Activated CD4-positive, alpha-beta T cell treated with anti-CD3 and anti-CD28 coated beads, Interleukin-2, amount 10 ng/mL, durations not matched to agents 24 days and 14 days (primary cell): ENCODE measurements around the gene VIM. TPM values are rescaled to one million over a fixed set of nuclear protein-coding genes. Genes with fewer than 3 reads are reported as not detected.
"Not testable (repeated sequence)": the region's sequence is repeated elsewhere in the genome, so short reads cannot be mapped to it uniquely, and the experiment has no call there.

Source experiments
- DNase-seq: peaks from one replicate; pipeline ENCODE4 v3.0.0; 2022
- H3K27ac Mint-ChIP-seq: one replicate; pipeline ENCODE4 v1.8.0; 2022; ENCODE audit warnings: mild to moderate bottlenecking, mixed read lengths
- H3K27me3 Mint-ChIP-seq: one replicate; pipeline ENCODE4 v1.8.0; 2022; ENCODE audit warnings: mixed read lengths
- H3K36me3 Mint-ChIP-seq: one replicate; pipeline ENCODE4 v1.8.0; 2022; ENCODE audit warnings: low read depth, mild to moderate bottlenecking, mixed read lengths
- H3K4me1 Mint-ChIP-seq: one replicate; pipeline ENCODE4 v1.8.0; 2021; ENCODE audit warnings: mixed read lengths
- H3K4me3 Mint-ChIP-seq: one replicate; pipeline ENCODE4 v1.8.0; 2022; ENCODE audit warnings: mild to moderate bottlenecking, moderate library complexity, mixed read lengths
- H3K9me3 Mint-ChIP-seq: one replicate; pipeline ENCODE4 v1.8.0; 2021; ENCODE audit warnings: mixed read lengths
- intact Hi-C: fragments of 100-400 bp; cut with micrococcal nuclease; formaldehyde crosslinking; loops from one replicate; pipeline ENCODE4 v1.15.1; 2023
- total RNA-seq: library from RNA; stranded (reverse); gene quantifications from 2 replicates; pipeline ENCODE4 v1.2.3, GENCODE V29; 2022

Gene VIM
- total RNA-seq, 1 donor from 2014 or later: 178 TPM

DNA sequence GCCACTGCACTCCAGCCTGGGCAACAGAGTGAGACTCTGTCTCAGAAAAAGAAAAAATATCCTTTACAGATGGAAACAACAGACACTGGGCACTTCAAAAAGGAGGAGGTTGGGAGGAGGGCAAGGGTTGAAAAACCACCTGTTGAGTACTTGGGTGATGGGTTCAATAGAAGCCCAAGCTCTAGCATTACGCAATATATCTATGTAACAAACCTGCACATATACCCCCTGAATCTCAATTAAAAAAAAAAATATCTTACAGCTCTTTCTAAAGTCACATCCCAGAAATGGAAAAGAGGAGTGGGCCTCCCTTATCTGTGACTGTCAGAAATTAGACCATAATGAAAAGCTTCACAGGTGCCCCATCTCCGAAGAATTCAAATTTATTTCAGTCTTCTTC, 12.1 kb downstream of the VIM start:
- no peak overlapping the region for H3K27ac Mint-ChIP-seq
- peaks cover 25% of the 10 kb centered on the region for H3K36me3 Mint-ChIP-seq
- intact Hi-C loops: no loop called here
- H3K27me3 Mint-ChIP-seq: no peaks in the 10 kb centered on the region
- H3K9me3 Mint-ChIP-seq: no peaks in the 10 kb centered on the region
- H3K4me1 Mint-ChIP-seq: peaks cover 8% of the 10 kb centered on the region
- no peak for DNase-seq
- no peak overlapping the region for H3K4me3 Mint-ChIP-seq

DNA sequence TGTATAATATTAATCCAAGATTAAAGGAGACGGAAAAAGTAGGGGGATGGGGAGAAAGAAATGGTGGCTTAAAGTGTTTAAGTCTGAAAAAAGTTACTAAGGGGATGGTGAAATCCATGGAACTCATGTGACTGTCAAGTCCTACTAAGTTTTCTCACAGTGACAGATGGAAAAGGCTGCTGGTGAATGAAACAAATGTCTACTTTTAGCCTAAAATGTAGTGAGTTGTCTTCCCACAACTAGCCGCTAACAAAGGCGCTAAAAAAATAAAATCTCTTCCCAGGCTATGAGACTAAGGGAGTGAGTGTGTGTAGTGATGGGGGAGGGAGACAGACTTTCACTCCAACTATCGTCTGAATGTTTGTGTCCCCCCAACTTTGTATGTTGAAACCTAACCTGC, 12.6 kb downstream of the VIM start:
- Mint-ChIP-seq H3K36me3 (peaks cover 20% of the 10 kb centered on the region), H3K27me3 (no peaks in the 10 kb centered on the region), H3K4me1 (peaks cover 6% of the 10 kb centered on the region), H3K9me3 (no peaks in the 10 kb centered on the region), H3K27ac (no peak overlapping the region), H3K4me3 (no peak overlapping the region)
- DNase-seq: no peak
- intact Hi-C loops: no loop called here

DNA sequence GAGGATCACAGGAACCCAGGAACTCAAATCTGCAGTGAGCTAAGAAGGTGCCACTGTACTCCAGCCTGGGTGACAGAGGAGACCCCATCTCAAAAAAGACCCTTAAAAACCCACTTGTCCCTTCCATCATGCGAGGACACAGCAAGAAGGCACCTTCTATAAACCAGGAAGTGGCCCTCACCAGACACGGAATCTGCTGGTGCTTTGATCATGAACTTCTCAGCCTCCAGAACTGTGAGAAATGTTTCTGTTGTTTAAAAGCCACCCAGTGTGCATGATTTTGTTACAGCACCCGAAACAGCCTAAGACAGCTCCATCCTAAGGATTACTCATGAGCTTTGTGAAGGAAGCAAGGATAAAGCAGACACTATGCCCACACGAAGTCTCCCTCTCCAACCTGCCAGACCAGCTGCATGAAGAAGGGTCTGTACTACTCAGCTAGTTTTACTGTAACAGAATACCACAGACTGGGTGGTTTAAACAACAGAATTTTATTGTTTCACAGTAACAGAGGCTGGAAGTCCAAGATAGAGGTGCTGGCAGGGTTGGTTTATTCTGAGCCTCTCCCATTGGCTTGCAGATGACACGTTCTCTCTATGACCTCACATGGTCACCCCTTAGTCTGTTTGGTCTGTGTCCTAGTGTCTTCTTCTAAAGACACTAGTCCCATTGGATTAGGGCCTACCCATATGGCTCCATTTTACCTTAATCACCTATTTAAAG, 13.7 kb downstream of the VIM start:
- Mint-ChIP-seq H3K27ac (no peak overlapping the region), H3K9me3 (peaks cover 5% of the 10 kb centered on the region), H3K27me3 (no peaks in the 10 kb centered on the region), H3K36me3 (peaks cover 12% of the 10 kb centered on the region), H3K4me3 (no peak overlapping the region), H3K4me1 (no peaks in the 10 kb centered on the region)
- intact Hi-C loops: no loop called here
- DNase-seq: no peak

DNA sequence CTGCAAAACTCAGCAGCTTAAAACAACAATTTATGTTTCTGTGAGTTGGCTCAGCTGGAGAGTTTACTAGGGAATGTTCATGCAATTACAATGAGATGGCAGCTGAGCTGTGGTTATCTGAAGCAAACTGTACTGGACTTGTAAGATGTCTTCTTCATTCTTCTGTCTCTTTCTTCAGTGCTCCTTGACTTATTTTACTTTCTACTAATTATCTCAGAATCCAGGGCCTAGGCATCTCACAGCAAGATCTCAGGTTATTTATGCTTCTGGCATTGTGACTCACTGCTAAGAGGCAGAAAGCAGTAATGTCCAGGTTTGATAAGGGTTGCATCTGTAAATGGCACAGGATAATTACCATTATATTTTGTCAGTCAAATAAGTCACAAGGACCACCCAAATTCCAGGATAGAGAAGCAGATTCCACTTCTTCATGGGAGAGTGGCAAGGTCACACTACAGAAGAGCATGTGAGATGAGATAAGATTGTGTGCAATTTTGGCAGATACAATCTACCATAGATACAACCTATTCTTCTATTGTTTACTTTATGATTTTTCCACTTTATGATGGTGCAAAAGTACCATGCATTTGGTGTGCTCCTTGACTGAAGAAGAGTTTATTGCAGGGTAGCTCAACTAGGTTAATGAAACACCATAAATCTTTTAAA, 16.8 kb downstream of the VIM start:
- H3K4me3 Mint-ChIP-seq: no peak overlapping the region
- no peaks in the 10 kb centered on the region for H3K27me3 Mint-ChIP-seq
- peaks cover 4% of the 10 kb centered on the region for H3K36me3 Mint-ChIP-seq
- peaks cover 2% of the 10 kb centered on the region for H3K4me1 Mint-ChIP-seq
- intact Hi-C loops: no loop called here
- DNase-seq: no peak
- H3K9me3 Mint-ChIP-seq: peaks cover 5% of the 10 kb centered on the region
- H3K27ac Mint-ChIP-seq: no peak overlapping the region

- Mint-ChIP-seq H3K27me3 (no peaks in the 10 kb centered on the region), H3K36me3 (peaks cover 4% of the 10 kb centered on the region), H3K4me3 (no peak overlapping the region), H3K4me1 (peaks cover 2% of the 10 kb centered on the region), H3K9me3 (peaks cover 5% of the 10 kb centered on the region), H3K27ac (no peak overlapping the region)
- no peak for DNase-seq
- intact Hi-C loops: no loop called here
These were observed 19.2 kb downstream of the VIM start for GRCh38 chr10:17247210-17247609.

DNA sequence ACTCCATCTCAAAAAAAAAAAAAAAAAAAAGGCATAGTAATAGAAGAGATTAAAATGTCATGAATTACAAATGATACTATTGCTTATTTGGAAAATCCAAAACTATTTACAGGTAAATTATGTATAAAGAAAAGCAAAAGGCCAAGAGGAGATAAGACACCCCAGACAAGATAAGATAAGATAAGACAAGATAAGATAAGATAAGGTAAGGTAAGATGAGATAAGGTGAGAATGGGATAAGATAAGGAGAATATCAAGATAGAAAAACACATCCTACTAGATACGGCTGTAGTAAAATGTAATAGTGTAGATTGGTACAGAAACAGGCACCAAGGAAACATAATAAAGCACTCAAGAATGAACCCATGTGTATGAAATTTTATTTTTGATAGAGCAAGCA, 20.9 kb downstream of the VIM start:
- no peak for DNase-seq
- Mint-ChIP-seq H3K4me1 (peaks cover 2% of the 10 kb centered on the region), H3K4me3 (no peak overlapping the region), H3K9me3 (peaks cover 5% of the 10 kb centered on the region), H3K27ac (no peak overlapping the region), H3K36me3 (peaks cover 4% of the 10 kb centered on the region), H3K27me3 (no peaks in the 10 kb centered on the region)
- intact Hi-C loops: no loop called here

GRCh38 chr10:17249820-17250219, 21.8 kb downstream of the VIM start:
- no peak for DNase-seq
- H3K4me1 Mint-ChIP-seq: peaks cover 2% of the 10 kb centered on the region

DNA sequence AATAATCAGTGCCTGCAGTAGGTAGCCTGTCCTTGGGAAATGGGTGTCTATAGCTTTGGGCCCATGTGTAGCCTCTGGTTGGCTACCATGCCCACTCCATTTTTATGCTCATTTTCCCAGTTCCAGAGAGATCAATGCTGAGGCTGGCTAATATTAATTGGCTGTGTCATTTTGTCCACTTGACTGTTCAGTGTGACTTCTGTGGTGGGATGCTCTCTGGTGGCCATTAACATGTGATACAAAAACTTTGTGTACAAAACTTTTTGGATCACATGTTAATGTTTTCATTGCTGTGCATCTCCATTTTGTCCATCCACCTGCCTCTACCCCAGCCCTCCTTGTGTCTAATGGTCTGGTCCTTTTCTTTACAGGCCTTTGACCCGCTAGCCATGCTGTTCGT, 22.7 kb downstream of the VIM start:
- intact Hi-C loops: no loop called here
- no peak overlapping the region for H3K27ac Mint-ChIP-seq
- no peaks in the 10 kb centered on the region for H3K27me3 Mint-ChIP-seq
- H3K9me3 Mint-ChIP-seq: peaks cover 8% of the 10 kb centered on the region
- DNase-seq: no peak
- peaks cover 4% of the 10 kb centered on the region for H3K36me3 Mint-ChIP-seq
- peaks cover 4% of the 10 kb centered on the region for H3K4me1 Mint-ChIP-seq
- H3K4me3 Mint-ChIP-seq: no peak overlapping the region

More at GRCh38 chr10:17249820-17250219, 21.8 kb downstream of the VIM start:
- intact Hi-C loops: no loop called here
- no peaks in the 10 kb centered on the region for H3K27me3 Mint-ChIP-seq
- no peak overlapping the region for H3K4me3 Mint-ChIP-seq
- peaks cover 8% of the 10 kb centered on the region for H3K9me3 Mint-ChIP-seq
- no peak overlapping the region for H3K27ac Mint-ChIP-seq
- H3K36me3 Mint-ChIP-seq: peaks cover 4% of the 10 kb centered on the region

DNA sequence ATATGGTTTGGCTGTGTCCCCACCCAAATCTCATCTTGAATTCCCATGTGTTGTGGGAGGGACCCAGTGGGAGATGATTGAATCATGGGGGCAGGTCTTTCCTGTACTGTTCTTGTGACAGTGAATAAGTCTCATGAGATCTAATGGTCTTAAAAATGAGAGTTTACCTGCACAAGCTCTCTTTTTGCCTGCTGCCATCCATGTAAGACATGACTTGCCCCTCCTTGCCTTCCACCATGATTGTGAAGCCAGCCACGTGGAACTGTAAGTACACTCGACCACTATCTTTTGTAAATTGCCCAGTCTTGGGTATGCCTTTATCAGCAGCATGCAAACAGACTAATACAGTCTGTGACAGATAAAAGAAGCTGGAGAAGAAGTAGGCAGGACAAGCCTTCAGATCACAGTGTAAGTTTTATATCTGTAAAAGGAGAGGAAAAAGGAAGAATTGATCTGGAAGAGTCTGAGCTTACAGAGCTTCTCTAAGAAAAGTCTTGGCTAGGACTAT, 26.6 kb downstream of the VIM start:
- not testable (repeated sequence) for DNase-seq
- intact Hi-C loops: loop anchor here (2.0 kb wide), 1 partner anchor 22 kb away; no protein-coding TSS in a partner anchor

DNA sequence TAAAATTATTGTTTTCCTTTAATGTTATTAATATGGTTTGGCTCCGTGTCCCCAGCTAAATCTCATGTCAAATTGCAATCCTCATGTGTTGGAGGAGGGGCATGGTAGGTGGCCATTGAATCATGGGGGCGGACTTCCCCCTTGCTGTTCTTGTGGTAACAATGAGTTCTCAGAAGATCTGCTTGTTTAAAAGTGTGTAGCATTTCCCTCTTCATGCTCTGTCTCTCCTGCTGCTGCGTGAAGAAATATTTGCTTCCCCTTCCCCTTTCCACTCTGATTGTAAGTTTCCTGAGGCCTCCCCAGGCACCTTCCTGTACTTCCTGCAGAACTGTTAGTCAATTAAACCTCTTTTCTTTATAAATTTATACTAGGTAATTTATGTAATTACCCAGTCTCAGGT, 27.5 kb downstream of the VIM start:
- Mint-ChIP-seq H3K9me3 (peaks cover 3% of the 10 kb centered on the region), H3K27ac (no peak overlapping the region), H3K36me3 (no peaks in the 10 kb centered on the region), H3K4me3 (no peak overlapping the region), H3K27me3 (peaks cover 6% of the 10 kb centered on the region), H3K4me1 (peaks cover 11% of the 10 kb centered on the region)
- intact Hi-C loops: loop anchor here (2.0 kb wide), 1 partner anchor 23 kb away; no protein-coding TSS in a partner anchor
- no peak for DNase-seq

More for the DNA sequence above, 26.6 kb downstream of the VIM start:
- H3K9me3 Mint-ChIP-seq, H3K4me3 Mint-ChIP-seq, H3K27me3 Mint-ChIP-seq, H3K27ac Mint-ChIP-seq, H3K36me3 Mint-ChIP-seq: not testable (repeated sequence)
- peaks cover 11% of the 10 kb centered on the region for H3K4me1 Mint-ChIP-seq

DNA sequence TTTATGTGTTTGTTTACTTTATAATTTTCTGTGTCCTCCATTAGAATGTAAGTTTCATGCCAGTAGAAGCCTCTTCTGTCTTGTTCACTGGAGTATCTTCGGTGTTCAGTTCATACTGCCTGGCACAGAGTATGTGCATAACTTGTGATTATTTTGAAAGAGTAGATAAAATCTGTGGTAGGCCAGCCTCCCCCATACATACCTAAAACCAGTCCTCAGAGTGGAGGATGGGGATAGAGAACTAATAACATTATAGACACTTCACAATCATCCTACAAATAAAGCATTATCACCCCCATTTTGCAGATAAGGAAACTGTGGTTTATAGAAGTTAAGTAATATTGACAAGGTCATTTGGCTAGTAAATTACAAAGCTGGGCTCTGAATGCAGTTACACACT, 28.0 kb downstream of the VIM start:
- no peak for DNase-seq
- Mint-ChIP-seq H3K27me3 (peaks cover 6% of the 10 kb centered on the region), H3K4me1 (peaks cover 11% of the 10 kb centered on the region), H3K9me3 (peaks cover 3% of the 10 kb centered on the region), H3K36me3 (no peaks in the 10 kb centered on the region), H3K4me3 (no peak overlapping the region), H3K27ac (no peak overlapping the region)
- intact Hi-C loops: no loop called here

- no peak overlapping the region for H3K4me3 Mint-ChIP-seq
- intact Hi-C loops: loop anchor here (1.0 kb wide), 2 partner anchors 413 to 428 kb away; no protein-coding TSS in a partner anchor
- no peak for DNase-seq
- peaks cover 3% of the 10 kb centered on the region for H3K9me3 Mint-ChIP-seq
- peaks cover 6% of the 10 kb centered on the region for H3K27me3 Mint-ChIP-seq
- no peaks in the 10 kb centered on the region for H3K36me3 Mint-ChIP-seq
- H3K27ac Mint-ChIP-seq: no peak overlapping the region
- peaks cover 11% of the 10 kb centered on the region for H3K4me1 Mint-ChIP-seq
These were observed 28.6 kb downstream of the VIM start for GRCh38 chr10:17256627-17257026.

DNA sequence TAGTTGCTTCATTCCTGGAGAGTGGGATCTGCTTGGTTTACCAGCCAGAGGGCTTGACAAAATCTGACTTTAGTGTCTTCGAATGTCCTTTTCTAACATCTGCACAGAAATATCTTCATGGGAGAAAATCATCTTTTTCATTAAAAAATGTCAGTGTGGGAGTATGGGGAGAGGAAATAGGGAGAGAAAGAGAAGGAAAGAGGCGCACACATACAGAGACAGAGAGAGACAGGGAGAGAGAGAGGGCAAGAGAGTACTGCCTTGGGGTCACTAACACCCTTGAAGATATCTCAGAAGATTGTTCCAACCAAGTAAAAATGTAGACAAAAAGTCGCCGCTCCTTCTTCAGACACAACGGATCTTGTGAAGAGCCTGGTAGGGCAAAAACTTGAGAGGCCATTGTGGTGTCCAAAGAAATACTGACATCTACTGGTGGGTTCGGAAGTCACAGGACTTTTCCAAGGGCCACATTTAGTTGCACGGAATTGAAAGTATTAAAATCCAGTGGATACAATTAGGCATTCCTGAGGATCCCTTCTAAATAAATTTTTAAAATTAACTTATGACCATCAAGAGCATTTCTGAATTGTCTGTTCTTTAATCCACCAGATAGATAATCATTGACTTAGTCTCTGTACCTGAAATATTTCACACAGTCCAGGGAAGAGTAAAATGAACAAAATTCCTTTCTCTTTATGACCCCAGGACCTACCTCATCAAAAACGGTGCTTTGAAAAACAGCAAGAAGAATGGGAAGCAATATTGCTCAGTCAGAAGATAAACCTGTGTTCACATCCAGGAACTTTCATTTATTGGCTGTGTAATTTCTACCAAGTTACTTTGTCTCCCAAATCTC, 29.7 kb downstream of the VIM start:
- Mint-ChIP-seq H3K4me3 (peak overlapping the region; percentile 50), H3K27ac (no peak overlapping the region)

More for the DNA sequence above, 29.7 kb downstream of the VIM start:
- peaks cover 6% of the 10 kb centered on the region for H3K27me3 Mint-ChIP-seq
- intact Hi-C loops: loop anchor here (1.0 kb wide), 2 partner anchors 414 to 429 kb away; no protein-coding TSS in a partner anchor
- H3K4me1 Mint-ChIP-seq: peaks cover 11% of the 10 kb centered on the region
- DNase-seq: peak; percentile 89
- H3K9me3 Mint-ChIP-seq: peaks cover 7% of the 10 kb centered on the region
- no peaks in the 10 kb centered on the region for H3K36me3 Mint-ChIP-seq
